Memory B cell (primary cell): ENCODE data around the gene MTMR3.
A peak's percentile ranks its signal among the peaks of the same experiment; 100 is the strongest.

Experiments
- ATAC-seq: fragments of 150-1000 bp; cut with Tn5 transposase; 2 replicates; pipeline ENCODE4 v1.10.0; 2021; ENCODE audit warnings: low read depth, mild to moderate bottlenecking, moderate library complexity
- DNase-seq, 2 donors: peaks; one replicate each; pipeline ENCODE4 v3.0.0; 2022; ENCODE audit warnings: low spot score in 2 of 2
- H3K27ac Mint-ChIP-seq: one replicate; pipeline ENCODE4 v1.8.0; 2022; ENCODE audit warnings: mild to moderate bottlenecking, moderate library complexity, mixed read lengths
- H3K27me3 Mint-ChIP-seq: one replicate; pipeline ENCODE4 v1.8.0; 2022; ENCODE audit warnings: mixed read lengths
- H3K36me3 Mint-ChIP-seq: one replicate; pipeline ENCODE4 v1.8.0; 2022; ENCODE audit warnings: mild to moderate bottlenecking, mixed read lengths
- H3K4me1 Mint-ChIP-seq: one replicate; pipeline ENCODE4 v1.8.0; 2022; ENCODE audit warnings: mixed read lengths
- H3K4me3 Mint-ChIP-seq: one replicate; pipeline ENCODE4 v1.8.0; 2022; ENCODE audit warnings: mild to moderate bottlenecking, moderate library complexity, mixed read lengths
- H3K9me3 Mint-ChIP-seq: one replicate; pipeline ENCODE4 v1.8.0; 2022; ENCODE audit warnings: mixed read lengths

Gene MTMR3

DNA sequence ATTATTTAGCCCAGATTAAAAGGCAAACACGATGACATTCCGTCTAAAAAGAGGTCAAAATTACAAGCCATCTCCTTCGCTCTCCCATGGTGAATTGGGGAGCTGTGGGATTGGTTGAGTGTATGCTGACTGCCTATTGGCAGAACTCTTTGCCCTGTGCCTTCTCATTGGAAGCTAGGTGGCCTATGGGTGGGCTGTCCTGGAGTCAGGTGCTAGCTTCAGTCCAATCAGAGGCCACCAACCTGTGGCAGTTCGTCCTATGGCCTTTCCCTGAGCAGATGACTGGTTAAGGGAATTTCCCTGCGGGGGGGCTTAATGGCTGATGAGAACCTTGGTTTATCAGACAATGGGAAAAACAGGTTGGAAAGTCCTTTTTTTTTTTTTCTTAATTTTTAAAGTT is 3.2 kb upstream of the MTMR3 start:
- Mint-ChIP-seq H3K4me1 (peaks cover 6% of the 10 kb centered on the region), H3K27me3 (peaks cover 5% of the 10 kb centered on the region), H3K36me3 (no peaks in the 10 kb centered on the region), H3K9me3 (no peaks in the 10 kb centered on the region), H3K27ac (no peak overlapping the region), H3K4me3 (no peak overlapping the region)
- DNase-seq: no peak
- ATAC-seq: peak; percentile 30

- Mint-ChIP-seq H3K36me3 (no peaks in the 10 kb centered on the region), H3K4me3 (peak overlapping the region; percentile 93), H3K27ac (peak overlapping the region; percentile 93), H3K9me3 (no peaks in the 10 kb centered on the region), H3K4me1 (peaks cover 6% of the 10 kb centered on the region), H3K27me3 (peaks cover 5% of the 10 kb centered on the region)
- no peak for ATAC-seq
- no peak for DNase-seq
Observed at GRCh38 chr22:29882716-29883044, 294 bp upstream of the MTMR3 start.

- peak overlapping the region; percentile 85 for H3K27ac Mint-ChIP-seq
- no peaks in the 10 kb centered on the region for H3K36me3 Mint-ChIP-seq
- ATAC-seq: no peak
- H3K4me1 Mint-ChIP-seq: peaks cover 8% of the 10 kb centered on the region
- no peaks in the 10 kb centered on the region for H3K9me3 Mint-ChIP-seq
- peak overlapping the region; percentile 93 for H3K4me3 Mint-ChIP-seq
- no peak for DNase-seq
- H3K27me3 Mint-ChIP-seq: no peaks in the 10 kb centered on the region
Observed at GRCh38 chr22:29883775-29884097, 762 bp downstream of the MTMR3 start.

GRCh38 chr22:29885610-29886009 is 2.6 kb downstream of the MTMR3 start:
- no peak for DNase-seq
- no peak for ATAC-seq
- H3K27me3 Mint-ChIP-seq: no peaks in the 10 kb centered on the region
- no peaks in the 10 kb centered on the region for H3K9me3 Mint-ChIP-seq
- peaks cover 10% of the 10 kb centered on the region for H3K4me1 Mint-ChIP-seq
- no peaks in the 10 kb centered on the region for H3K36me3 Mint-ChIP-seq
- H3K4me3 Mint-ChIP-seq: no peak overlapping the region
- H3K27ac Mint-ChIP-seq: no peak overlapping the region

DNA sequence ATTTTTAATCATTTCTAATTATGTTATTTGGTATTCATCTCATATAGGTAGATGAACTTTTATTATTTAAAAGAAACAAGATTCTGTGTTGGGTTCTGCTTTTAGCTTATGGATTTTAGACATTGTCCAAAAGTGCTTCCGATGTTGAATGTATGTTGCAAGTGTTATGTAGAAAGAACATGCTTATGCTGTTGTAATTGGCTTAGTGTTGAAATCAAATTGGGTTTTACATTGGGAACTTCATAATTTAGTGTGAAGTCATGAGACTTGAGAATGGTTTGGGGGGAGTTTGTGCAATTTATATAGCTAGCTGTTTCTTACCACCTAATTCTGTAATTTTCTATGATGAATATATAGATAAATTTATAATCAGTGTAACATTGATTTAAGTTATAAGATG is 3.6 kb downstream of the MTMR3 start:
- Mint-ChIP-seq H3K4me3 (no peak overlapping the region), H3K36me3 (no peaks in the 10 kb centered on the region), H3K27ac (no peak overlapping the region), H3K4me1 (peaks cover 11% of the 10 kb centered on the region), H3K27me3 (no peaks in the 10 kb centered on the region), H3K9me3 (no peaks in the 10 kb centered on the region)
- ATAC-seq: no peak
- DNase-seq: no peak

DNA sequence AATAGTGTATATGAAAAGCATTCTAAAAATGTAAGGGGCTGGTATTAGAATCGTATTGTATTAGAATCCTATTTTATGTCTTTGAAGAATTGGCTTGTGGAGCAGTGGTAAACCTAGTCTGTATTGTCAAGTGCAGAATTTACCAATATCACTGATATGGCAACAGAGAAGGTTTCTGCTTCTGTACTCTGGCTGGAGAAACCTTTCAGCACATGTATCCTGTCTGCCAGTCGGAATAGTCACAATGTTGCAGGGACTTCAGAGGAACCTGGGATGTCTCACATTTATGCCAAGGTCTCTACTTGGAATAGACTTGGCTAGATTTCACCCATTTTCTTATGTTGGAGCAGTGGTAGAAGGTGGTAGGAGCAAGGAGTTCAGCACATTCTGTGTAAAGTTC is 4.4 kb downstream of the MTMR3 start:
- H3K36me3 Mint-ChIP-seq: no peaks in the 10 kb centered on the region
- no peak for ATAC-seq
- no peak for DNase-seq
- peaks cover 11% of the 10 kb centered on the region for H3K4me1 Mint-ChIP-seq
- H3K4me3 Mint-ChIP-seq: no peak overlapping the region
- no peaks in the 10 kb centered on the region for H3K9me3 Mint-ChIP-seq
- no peaks in the 10 kb centered on the region for H3K27me3 Mint-ChIP-seq
- no peak overlapping the region for H3K27ac Mint-ChIP-seq

- no peaks in the 10 kb centered on the region for H3K9me3 Mint-ChIP-seq
- H3K27me3 Mint-ChIP-seq: no peaks in the 10 kb centered on the region
- DNase-seq: no peak
- no peak overlapping the region for H3K4me3 Mint-ChIP-seq
- peaks cover 5% of the 10 kb centered on the region for H3K36me3 Mint-ChIP-seq
- H3K27ac Mint-ChIP-seq: no peak overlapping the region
- no peak for ATAC-seq
- H3K4me1 Mint-ChIP-seq: peaks cover 16% of the 10 kb centered on the region
Observed at GRCh38 chr22:29890760-29891159, 7.8 kb downstream of the MTMR3 start.

DNA sequence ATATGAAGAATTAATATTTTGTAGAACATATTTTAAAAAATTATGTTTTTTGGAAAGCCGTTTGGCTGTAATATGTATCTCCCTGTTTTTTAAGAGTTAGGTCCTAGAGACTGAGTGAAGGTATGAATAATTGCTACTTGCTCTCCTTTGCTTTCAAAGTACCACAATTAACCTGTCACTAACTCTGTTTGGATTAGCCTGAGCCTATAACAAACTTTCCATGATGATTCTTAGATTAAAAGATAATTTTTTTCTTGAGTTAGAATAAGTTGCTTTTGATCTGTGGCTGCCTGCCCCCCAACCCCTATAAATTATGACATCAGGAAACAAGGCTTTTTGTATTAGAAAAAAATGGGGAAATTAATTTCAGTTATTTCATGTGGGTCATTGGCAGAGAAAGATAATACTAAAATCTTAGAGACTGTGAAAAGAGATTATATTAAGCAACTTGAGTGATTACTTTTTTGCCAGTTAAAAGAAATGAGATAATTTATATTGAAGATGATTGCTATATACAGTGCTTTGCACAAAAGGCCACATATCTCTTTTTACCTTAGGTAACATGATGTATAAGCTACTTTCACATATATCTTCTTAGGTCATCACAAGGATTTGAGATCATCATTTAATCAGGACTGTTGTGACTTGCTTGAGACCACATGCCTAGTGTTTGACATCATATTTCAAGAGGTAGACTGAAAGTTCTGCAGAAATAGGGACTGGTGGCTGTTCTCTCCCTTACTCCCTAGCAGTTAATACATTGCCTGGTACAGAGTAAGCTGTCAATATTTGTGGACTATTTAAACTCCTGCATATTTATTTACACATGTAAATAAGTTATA is 9.6 kb downstream of the MTMR3 start:
- Mint-ChIP-seq H3K4me3 (no peak overlapping the region), H3K27ac (no peak overlapping the region), H3K27me3 (no peaks in the 10 kb centered on the region), H3K9me3 (no peaks in the 10 kb centered on the region), H3K4me1 (peaks cover 16% of the 10 kb centered on the region), H3K36me3 (peaks cover 5% of the 10 kb centered on the region)
- DNase-seq: no peak
- ATAC-seq: no peak

GRCh38 chr22:29901354-29901753 is 18.4 kb downstream of the MTMR3 start:
- H3K9me3 Mint-ChIP-seq: no peaks in the 10 kb centered on the region
- DNase-seq (no peak), ATAC-seq (peak; percentile 54)
- H3K27ac Mint-ChIP-seq: no peak overlapping the region
- H3K4me3 Mint-ChIP-seq: no peak overlapping the region
- no peaks in the 10 kb centered on the region for H3K27me3 Mint-ChIP-seq
- peaks cover 22% of the 10 kb centered on the region for H3K4me1 Mint-ChIP-seq
- no peaks in the 10 kb centered on the region for H3K36me3 Mint-ChIP-seq

DNA sequence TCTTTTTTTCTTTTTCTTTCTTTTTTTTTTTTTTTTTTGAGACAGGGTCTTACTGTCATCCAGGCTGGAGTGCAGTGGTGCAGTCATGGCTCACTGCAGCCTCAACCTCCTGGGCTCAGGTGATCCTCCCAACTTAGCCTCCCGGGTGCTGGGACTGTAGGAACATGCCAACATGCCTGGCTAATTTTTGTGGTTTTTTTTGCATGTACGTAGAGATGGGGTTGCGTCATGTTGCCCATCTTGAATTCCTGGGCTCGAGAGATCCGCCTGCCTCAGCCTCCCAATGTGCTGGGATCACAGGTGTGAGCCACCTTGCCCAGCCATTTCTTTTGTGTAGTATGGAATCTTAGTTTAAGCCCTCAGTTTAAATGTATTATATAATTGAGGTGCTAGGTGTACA is 20.4 kb downstream of the MTMR3 start:
- ATAC-seq (no peak), DNase-seq (no peak)
- no peak overlapping the region for H3K27ac Mint-ChIP-seq
- no peaks in the 10 kb centered on the region for H3K27me3 Mint-ChIP-seq
- no peak overlapping the region for H3K4me3 Mint-ChIP-seq
- H3K9me3 Mint-ChIP-seq: no peaks in the 10 kb centered on the region
- H3K36me3 Mint-ChIP-seq: no peaks in the 10 kb centered on the region
- H3K4me1 Mint-ChIP-seq: peaks cover 30% of the 10 kb centered on the region

- no peak for DNase-seq
Observed at GRCh38 chr22:29904020-29904419, 21.0 kb downstream of the MTMR3 start.

DNA sequence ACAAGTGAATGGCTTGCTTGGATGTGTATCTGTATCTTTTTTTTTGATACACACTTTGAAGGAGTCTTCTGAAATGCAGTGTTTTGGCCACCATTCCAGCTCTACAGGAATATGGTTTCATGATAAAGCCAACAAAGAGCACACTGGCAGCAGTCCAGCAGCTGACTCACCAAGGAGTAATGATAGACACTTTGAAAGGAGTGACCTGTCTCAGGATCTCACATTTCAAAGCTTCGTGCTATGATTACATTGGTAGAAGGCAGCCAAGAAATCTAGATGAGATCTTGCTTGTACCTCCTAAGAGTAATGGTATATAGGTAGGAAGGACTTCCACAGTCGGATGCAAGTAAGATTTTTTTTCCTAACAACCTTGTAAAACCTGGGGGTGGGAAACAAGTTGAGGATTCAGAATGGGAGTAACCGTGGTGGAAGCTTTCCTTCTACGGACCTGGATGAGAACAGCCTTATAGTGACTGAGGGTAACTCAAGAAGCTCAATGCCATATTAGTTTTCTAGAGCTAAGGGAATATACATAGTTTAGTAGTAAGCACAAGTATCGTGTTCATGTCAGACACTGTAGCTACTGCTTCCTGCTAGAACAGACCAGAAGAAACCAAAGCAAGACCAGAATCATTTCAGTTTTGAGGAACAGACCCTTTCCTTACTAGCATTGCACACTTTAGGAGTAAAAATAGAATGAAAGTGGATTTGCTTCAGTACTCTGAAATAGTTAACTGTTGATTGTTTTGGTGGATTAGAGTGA is 25.0 kb downstream of the MTMR3 start:
- no peaks in the 10 kb centered on the region for H3K9me3 Mint-ChIP-seq
- H3K4me3 Mint-ChIP-seq: no peak overlapping the region
- DNase-seq: no peak
- H3K4me1 Mint-ChIP-seq: peaks cover 23% of the 10 kb centered on the region
- H3K27me3 Mint-ChIP-seq: no peaks in the 10 kb centered on the region
- ATAC-seq: no peak
- no peaks in the 10 kb centered on the region for H3K36me3 Mint-ChIP-seq
- H3K27ac Mint-ChIP-seq: no peak overlapping the region

More at GRCh38 chr22:29904020-29904419, 21.0 kb downstream of the MTMR3 start:
- ATAC-seq: no peak
- no peaks in the 10 kb centered on the region for H3K27me3 Mint-ChIP-seq
- peaks cover 27% of the 10 kb centered on the region for H3K4me1 Mint-ChIP-seq
- no peaks in the 10 kb centered on the region for H3K9me3 Mint-ChIP-seq
- no peak overlapping the region for H3K27ac Mint-ChIP-seq
- H3K36me3 Mint-ChIP-seq: no peaks in the 10 kb centered on the region
- H3K4me3 Mint-ChIP-seq: no peak overlapping the region

DNA sequence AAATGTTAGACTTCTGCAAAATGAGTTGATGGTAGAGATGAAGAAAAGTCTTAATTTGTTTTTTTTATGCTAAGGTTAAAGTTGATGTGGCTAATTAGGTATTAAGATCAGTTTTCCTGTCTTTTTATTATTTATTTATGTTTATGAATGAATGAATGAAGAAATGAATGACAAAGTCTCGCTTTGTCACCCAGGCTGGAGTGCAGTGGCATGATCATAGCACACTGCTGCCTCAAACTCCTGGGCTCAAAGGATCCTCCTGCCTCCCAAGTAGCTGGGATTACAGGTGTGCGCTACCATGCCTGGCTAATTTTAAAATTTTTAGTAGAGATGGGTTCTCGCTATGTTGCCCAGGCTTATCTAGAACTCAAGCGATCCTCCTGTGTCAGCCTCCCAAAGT is 29.2 kb downstream of the MTMR3 start:
- ATAC-seq: no peak
- no peaks in the 10 kb centered on the region for H3K27me3 Mint-ChIP-seq
- no peak overlapping the region for H3K27ac Mint-ChIP-seq
- H3K9me3 Mint-ChIP-seq: no peaks in the 10 kb centered on the region
- no peak for DNase-seq
- H3K4me1 Mint-ChIP-seq: peaks cover 40% of the 10 kb centered on the region
- no peak overlapping the region for H3K4me3 Mint-ChIP-seq
- no peaks in the 10 kb centered on the region for H3K36me3 Mint-ChIP-seq

GRCh38 chr22:29912605-29913398 is 29.8 kb downstream of the MTMR3 start:
- Mint-ChIP-seq H3K4me1 (peaks cover 40% of the 10 kb centered on the region), H3K36me3 (no peaks in the 10 kb centered on the region), H3K27ac (no peak overlapping the region), H3K4me3 (no peak overlapping the region), H3K9me3 (no peaks in the 10 kb centered on the region), H3K27me3 (no peaks in the 10 kb centered on the region)
- ATAC-seq (no peak), DNase-seq (no peak)
